HK-2 (cell line): ENCODE data around the gene KRTAP10-9.
"Not testable (repeated sequence)": the region's sequence is repeated elsewhere in the genome, so short reads cannot be mapped to it uniquely, and the experiment has no call there.

Experiments
- DNase-seq: peaks from one replicate; pipeline ENCODE4 v3.0.0-alpha.2; 2018; ENCODE audit not compliant: unreplicated experiment

KRTAP10-9 gene

GRCh38 chr21:44614961-44615391 lies 11.9 kb upstream of the KRTAP10-9 start:
- DNase-seq, result no peak

DNA sequence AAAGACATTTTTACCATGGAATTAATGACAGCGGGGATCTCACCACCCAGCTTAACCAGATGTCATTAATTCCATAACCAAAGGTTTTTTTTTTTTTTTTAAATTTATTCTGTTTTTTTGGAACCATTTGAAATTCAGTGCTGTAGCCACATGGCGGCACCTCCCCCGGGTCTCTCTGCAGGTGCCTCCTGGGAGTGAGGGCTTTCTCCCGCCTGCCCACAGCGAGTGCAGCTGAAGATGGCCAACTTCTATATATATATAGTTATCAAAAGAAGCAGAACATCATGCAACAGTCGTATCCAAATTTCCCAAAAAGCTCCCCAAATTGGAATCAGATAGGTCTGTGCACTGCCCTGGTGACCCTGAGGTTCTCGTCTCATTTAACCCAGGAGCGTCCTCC lies 11.4 kb upstream of the KRTAP10-9 start:
- DNase-seq, result no peak

DNA sequence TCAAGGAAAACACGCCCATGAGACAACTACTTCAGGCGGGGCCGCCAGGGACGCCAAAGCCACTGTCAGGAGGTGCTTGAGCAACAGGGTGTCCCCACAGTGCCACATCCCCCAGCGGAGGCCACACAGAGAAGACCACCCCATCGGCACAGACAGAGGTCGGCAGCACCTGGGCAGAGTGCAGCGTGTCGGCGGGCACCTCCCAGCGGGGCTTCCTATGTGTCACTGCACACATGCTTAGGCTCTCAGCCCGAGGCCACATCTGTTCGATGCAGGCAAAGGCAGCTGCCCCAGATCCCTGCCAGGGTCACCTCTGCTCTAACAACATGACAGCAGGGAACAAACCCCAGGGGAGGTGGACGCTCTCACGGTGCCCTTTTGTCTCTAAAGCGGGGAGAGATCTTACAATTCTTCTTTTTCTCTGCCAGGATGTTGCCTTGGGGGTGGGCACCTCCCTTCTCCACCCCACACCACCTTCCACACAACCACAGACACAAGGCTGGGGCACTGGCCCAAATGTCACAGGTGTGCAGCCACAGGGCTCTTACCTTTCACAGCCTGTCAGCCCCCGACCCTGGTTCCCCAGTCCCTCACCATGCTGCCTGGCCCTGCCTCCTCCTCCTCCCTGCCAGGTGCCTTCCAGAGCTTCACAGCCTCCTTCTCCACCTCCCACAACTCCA lies 10.8 kb upstream of the KRTAP10-9 start:
- DNase-seq, result no peak

DNA sequence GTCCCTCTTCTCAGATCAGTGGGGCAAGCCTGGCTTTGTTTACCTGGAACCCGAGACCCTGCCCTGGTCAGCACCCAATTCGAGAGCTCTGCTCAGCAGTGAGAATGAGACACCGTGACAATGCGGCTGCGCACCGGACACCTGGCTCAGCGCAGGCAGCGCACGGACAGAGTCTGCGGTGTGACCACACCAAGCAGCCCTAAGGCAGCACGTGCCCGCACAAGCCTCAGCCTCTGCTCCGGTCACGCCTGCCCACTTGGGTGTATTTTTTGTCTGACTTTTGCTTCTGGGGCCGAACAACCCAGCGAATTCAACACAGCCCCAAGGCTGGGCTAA lies 10.3 kb upstream of the KRTAP10-9 start:
- DNase-seq, result no peak

DNA sequence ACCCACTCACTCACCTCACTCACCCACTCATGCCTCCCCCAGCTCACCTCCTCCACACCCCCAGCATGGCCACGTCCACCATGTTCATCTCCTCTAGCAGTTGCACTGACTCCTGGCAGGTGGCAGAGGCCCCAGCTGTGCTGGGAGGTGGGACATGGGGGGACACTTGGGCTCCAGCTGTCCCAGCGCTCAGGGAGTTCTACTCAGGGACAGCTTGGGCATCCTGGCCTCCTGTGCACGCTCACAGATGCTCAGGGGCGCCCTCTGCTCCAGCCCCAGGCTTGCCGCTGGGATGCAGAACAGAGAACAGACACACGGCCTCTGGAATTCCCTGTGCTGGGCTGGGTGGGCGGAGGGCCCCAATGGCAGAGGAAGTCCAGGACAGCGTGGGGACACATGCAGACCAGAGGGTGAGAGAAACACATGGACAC lies 9.8 kb upstream of the KRTAP10-9 start:
- DNase-seq, result no peak

DNA sequence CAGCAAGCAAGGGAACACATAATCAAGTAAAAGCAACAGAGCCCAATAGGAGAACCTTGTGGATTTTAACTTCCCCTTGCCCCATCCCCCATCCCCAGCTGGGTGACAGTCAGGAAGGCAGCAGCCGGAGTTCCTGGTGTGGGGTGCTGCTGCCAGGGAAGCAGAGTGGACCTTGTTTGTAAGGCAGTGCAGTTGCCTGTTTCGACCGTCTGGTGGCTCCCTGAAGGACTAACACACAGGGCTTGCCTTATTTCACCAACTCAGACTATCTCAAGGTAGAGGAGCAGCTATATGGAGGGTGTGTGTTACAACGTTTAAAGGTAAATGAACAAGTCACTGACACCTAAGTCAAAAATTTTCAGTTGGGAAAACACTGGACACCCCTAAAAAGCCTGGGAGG lies 8.4 kb upstream of the KRTAP10-9 start:
- DNase-seq, result no peak

- no peak for DNase-seq
Observed at GRCh38 chr21:44618909-44619308, 8.0 kb upstream of the KRTAP10-9 start.

DNA sequence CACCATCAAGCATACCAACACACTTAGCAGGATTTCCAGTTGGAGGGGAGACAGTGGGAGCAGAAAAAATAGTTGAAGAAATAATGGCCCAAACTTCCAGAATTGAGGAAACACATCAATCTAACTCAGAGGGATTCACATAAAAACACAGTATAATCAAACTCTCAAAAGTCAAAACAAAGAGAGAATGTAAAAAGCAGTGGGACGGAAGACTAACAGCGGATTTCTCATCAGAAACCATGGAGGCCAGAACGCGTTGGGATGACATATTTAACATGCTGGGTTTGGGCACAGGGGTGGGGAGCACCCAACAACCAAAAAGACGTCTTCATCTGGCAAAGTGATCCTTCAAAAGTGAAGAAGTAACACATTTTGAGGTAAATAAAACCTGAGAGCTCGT lies 7.0 kb upstream of the KRTAP10-9 start:
- DNase-seq, result no peak

DNA sequence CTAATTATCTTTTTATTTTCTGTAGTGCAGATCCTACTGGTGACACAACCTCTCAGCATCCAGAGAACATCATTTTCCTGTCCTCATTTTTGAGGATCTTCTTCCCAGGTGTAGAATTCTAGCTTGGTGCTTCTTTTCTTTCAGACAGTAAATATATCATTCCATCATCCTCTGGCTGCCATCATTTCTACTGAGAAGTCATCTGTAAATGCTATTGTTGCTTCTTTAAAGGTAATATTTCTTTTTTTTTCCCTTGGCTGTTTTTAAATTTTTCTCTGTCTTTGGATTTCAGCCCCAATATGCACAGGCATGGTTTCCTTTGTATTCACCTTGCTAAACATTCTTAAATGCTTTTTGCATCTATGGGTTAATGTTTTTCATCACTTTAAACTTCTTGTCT lies 3.3 kb upstream of the KRTAP10-9 start:
- DNase-seq, result no peak

DNA sequence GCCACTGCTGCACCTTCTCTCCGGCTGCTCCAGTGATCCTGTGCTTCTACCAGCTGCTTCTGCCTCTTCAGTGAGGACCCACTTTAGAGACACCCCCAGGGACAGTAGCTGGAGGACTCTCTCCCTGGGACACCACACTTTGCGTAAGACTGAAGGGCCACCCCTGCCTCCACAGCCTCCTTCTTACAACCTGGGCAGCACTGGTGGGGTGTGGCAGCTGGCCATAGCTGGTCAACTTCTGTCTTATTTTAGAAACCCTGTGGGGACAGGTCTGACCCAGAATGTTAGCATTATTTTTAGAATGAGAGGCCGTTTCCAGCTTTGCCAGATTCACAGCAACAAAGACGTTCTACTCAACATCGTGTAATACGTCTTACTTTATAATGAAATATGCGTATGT lies 1.1 kb upstream of the KRTAP10-9 start:
- DNase-seq, result no peak

DNA sequence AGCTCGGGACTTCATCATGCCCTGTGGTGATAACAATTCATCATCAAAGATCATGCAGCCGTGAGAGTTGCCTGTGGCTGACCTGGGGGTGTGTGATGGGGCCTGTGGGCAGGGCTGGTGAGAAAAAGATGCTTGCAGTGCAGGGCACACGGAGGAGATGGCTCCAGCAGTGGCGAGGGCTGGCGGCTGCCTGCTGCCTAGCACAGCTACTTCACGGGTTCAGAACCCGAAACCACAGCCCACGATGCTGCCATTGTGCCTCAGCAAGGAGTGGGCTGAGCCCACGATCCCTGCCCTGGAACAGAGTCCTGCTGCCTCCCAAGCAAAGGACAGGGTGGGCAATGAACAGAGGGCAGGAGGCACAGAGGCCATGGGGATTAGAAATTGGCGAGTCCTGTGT lies 631 bp upstream of the KRTAP10-9 start:
- DNase-seq, result no peak

DNA sequence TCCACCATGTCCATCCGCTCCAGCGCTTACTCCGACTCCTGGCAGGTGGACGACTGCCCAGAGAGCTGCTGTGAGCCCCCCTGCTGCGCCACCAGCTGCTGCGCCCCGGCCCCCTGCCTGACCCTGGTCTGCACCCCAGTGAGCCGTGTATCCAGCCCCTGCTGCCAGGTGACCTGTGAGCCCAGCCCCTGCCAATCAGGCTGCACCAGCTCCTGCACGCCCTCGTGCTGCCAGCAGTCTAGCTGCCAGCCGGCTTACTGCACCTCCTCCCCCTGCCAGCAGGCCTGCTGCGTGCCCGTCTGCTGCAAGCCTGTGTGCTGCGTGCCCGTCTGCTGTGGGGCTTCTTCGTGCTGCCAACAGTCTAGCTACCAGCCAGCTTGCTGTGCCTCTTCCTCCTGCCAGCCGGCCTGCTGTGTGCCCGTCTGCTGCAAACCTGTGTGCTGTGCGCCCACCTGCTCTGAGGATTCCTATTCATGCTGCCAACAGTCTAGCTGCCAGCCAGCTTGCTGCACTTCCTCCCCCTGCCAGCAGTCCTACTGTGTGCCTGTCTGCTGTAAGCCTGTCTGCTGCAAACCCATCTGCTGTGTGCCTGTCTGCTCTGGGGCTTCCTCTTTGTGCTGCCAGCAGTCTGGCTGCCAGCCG lies 409 bp downstream of the KRTAP10-9 start:
- DNase-seq, result not testable (repeated sequence)

DNA sequence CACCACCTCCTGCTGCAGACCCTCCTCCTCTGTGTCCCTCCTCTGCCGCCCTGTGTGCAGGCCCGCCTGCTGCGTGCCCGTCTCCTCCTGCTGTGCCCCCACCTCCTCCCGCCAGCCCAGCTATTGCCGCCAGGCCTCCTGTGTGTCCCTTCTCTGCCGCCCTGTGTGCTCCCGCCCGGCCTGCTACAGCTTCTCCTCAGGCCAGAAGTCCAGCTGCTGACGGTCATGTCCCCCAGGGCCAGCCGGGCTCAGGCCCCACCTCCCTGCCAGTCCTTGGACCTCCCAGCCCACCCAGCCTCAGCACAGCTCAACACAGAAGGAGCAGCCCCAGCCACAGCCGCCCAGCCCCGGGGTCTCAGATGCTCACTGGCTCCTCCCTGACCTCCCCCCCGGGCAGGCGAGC lies 939 bp downstream of the KRTAP10-9 start:
- DNase-seq, result not testable (repeated sequence)

DNA sequence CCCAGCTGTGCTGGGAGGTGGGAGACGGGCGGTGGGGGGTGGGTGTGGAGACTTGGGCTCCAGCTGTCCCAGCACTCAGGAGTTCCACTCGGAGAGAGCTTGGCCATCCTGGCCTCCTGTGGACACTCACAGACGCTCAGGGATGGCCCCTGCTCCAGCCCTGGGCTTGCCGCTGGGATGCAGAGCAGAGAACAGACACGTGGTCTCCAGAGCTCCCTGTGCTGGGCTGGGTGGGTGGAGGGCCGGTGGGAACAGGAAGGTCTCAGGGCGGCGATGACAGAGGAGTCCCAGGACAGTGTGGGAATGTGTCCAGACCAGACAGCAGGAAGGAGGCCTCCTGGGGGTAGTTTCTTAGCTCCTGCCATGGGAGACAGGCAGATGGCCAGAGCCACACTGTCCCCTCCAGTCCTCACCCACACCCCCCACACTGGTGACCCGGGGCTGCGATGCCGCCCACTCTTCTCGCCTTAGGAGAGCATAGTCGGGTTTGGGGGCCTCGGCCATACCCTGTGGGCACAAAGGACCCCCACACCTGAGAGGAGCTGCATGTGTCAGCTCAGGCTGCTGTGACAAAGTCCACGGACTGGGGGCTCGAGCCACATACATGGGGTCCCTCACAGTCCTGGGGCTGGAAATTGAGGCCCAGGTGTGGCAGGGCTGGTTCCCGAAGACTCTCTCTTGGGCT lies 2.0 kb downstream of the KRTAP10-9 start:
- DNase-seq, result no peak

GRCh38 chr21:44630440-44630839 lies 3.5 kb downstream of the KRTAP10-9 start:
- DNase-seq, result no peak

DNA sequence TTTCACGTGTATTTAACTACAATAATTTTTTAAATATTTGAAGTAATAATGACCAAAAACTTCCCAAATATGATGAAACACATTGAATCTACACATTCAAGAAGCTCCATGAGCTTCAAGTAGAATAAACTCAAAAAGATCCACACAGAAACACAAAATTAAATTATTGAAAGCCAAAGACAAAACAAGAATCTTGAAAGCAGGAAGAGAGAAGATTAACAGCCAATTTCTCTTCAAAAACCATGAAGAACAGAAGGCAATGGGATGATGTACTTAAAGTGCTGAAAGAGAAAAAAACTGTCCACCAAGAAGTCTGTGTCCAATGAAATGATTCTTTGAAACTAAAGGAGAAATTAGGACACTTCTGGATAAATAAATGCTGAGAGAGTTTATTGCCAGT lies 5.2 kb downstream of the KRTAP10-9 start:
- no peak for DNase-seq

GRCh38 chr21:44636209-44637017 lies 9.5 kb downstream of the KRTAP10-9 start:
- no peak for DNase-seq

GRCh38 chr21:44637018-44637850 lies 10.3 kb downstream of the KRTAP10-9 start, which contains the start of gene KRTAP10-10:
Gene KRTAP10-10 (plus strand): TSS chr21:44637356. CDS start chr21:44637418, 62 bp downstream.
- DNase-seq, result no peak

DNA sequence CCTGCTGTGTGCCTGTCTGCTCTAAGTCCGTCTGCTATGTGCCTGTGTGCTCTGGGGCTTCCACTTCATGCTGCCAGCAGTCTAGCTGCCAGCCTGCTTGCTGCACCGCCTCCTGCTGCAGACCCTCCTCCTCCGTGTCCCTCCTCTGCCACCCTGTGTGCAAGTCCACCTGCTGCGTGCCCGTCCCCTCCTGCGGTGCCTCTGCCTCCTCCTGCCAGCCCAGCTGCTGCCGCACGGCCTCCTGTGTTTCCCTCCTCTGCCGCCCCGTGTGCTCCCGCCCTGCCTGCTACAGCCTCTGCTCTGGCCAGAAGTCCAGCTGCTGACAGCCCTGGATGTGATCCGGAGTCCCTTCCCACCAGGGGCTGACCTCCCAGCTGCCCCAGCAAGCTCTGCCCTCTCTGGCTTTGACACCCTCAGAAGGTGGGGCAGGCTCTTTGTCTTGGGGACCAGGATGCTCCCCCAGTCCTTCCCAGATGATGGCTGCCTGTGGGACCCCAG lies 11.0 kb downstream of the KRTAP10-9 start:
- not testable (repeated sequence) for DNase-seq

DNA sequence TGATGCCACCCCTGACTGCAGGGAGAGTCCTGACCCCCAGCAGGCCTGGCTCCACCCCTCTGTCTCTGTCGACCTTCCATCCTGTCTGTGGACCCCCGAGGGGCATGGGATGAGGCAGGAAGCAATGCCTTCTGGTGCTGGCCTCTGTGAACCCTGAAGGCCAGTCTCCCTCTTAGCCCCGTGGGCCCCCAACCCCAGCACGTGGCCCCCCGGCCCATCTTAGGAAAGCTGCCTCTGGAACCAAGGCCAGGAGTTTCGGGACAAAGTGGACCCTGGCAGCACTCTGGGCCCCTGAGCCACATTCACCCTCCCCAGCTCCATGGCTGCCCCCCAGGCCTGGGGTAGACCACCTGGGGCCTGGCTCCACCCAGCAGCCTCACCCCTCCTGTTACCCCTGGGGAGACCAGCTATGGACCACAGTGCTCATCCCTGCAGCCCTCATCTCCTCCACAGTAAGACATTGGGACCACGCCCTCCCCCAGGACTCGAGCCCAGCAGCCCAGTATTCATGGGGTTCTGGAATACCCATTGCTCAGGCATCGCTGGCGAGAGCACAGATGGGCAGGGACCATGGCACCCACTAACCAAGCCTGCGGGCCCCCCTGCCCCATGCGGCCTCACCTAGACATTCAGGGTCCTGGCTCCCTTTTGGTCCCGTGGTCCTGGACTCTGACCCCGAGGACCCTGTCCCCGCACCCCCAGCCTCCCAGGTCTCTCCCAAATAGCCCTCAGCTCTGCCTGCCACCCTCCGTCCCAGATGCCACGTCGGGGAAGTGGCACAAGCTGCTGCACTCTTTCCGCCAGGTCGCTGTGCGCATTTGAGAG lies 11.8 kb downstream of the KRTAP10-9 start:
- not testable (repeated sequence) for DNase-seq
